DND-41 (cell line): Measurements from ENCODE around the gene CEP131.

Experiments used
- ATAC-seq: fragments of 200-7000 bp; cut with Tn5 transposase; 3 replicates; pipeline ENCODE4 v1.9.1; 2021; ENCODE audit warnings: low read depth; ENCODE audit not compliant: insufficient read depth
- DNase-seq: peaks from one replicate; pipeline ENCODE4 v3.0.0-alpha.2; 2020
- H2AFZ ChIP-seq: 2 replicates; pipeline ENCODE4 v1.6.0; 2012; ENCODE audit warnings: low read depth, low read length
- H3K27ac ChIP-seq: 2 replicates; pipeline ENCODE4 v1.5.1; 2012; ENCODE audit warnings: low read length, inconsistent platforms
- H3K27me3 ChIP-seq: fragments of 200-600 bp; sonication (generic); 2 replicates; pipeline ENCODE4 v1.6.0; 2012; ENCODE audit warnings: low read length, mild to moderate bottlenecking, inconsistent platforms; ENCODE audit not compliant: insufficient read depth, poor library complexity
- H3K36me3 ChIP-seq: 2 replicates; pipeline ENCODE4 v1.5.1; 2012; ENCODE audit warnings: low read length, inconsistent platforms; ENCODE audit not compliant: insufficient read depth
- H3K4me1 ChIP-seq: 2 replicates; pipeline ENCODE4 v1.5.1; 2012; ENCODE audit warnings: mild to moderate bottlenecking, low read length; ENCODE audit not compliant: insufficient read depth
- H3K4me2 ChIP-seq: 2 replicates; pipeline ENCODE4 v1.6.0; 2012; ENCODE audit warnings: mild to moderate bottlenecking, moderate library complexity, low read length, inconsistent platforms; ENCODE audit not compliant: insufficient read depth
- H3K4me3 ChIP-seq, 2 experiments: fragments of 200-600 bp in 1 of 2; shearing (Covaris generic) in 1 of 2; 2 replicates each; pipeline ENCODE4 v1.5.1; 2012 to 2016; ENCODE audit warnings: inconsistent platforms in 2 of 2, low read length in 2 of 2, mild to moderate bottlenecking in 2 of 2, low read depth in 1 of 2, moderate library complexity in 1 of 2
- H3K79me2 ChIP-seq: 2 replicates; pipeline ENCODE4 v1.6.0; 2012; ENCODE audit warnings: low read length, inconsistent platforms; ENCODE audit not compliant: insufficient read depth
- H3K9ac ChIP-seq: 2 replicates; pipeline ENCODE4 v1.6.0; 2012; ENCODE audit warnings: low read depth, mild to moderate bottlenecking, inconsistent platforms, low read length, moderate library complexity
- H3K9me3 ChIP-seq: 2 replicates; pipeline ENCODE4 v1.5.1; 2012; ENCODE audit warnings: low read length, moderate library complexity, mild to moderate bottlenecking, inconsistent platforms; ENCODE audit not compliant: insufficient read depth, severe bottlenecking
- H4K20me1 ChIP-seq: 2 replicates; pipeline ENCODE4 v1.6.0; 2012; ENCODE audit warnings: low read length; ENCODE audit not compliant: insufficient read depth
- CTCF ChIP-seq: IDR thresholded peaks from 2 replicates; pipeline ENCODE4 v1.5.1; 2012; ENCODE audit warnings: borderline replicate concordance, low read length, moderate library complexity, mild to moderate bottlenecking; ENCODE audit not compliant: poor library complexity, severe bottlenecking; ENCODE audit errors: extremely low read depth
- EZH2 ChIP-seq: IDR thresholded peaks from 3 replicates; pipeline ENCODE4 v1.6.1; 2012; ENCODE audit warnings: borderline replicate concordance, low read depth, mild to moderate bottlenecking, moderate library complexity, low read length, inconsistent platforms; ENCODE audit not compliant: severe bottlenecking

CEP131 gene

GRCh38 chr17:81173052-81173761 lies 49.6 kb downstream of the CEP131 start:
- H3K4me1 ChIP-seq = no peaks in the 10 kb centered on the region
- DNase-seq (no peak), ATAC-seq (no peak)
- H2AFZ ChIP-seq = no peak overlapping the region
- H3K9ac ChIP-seq = no peak overlapping the region
- no peak overlapping the region for H3K4me3 ChIP-seq
- H4K20me1 ChIP-seq = no peaks in the 10 kb centered on the region; the same call in 1 of the 2 replicates
- no peak overlapping the region for H3K27ac ChIP-seq
- H3K36me3 ChIP-seq = no peaks in the 10 kb centered on the region
- no peaks in the 10 kb centered on the region for H3K9me3 ChIP-seq
- no peaks in the 10 kb centered on the region for H3K79me2 ChIP-seq
- TF ChIP-seq CTCF = no peak
- TF ChIP-seq EZH2 = no peak
- no peaks in the 10 kb centered on the region for H3K27me3 ChIP-seq
- no peak overlapping the region for H3K4me2 ChIP-seq

GRCh38 chr17:81171941-81172340 lies 50.8 kb downstream of the CEP131 start:
- ATAC-seq = no peak
- H3K9ac ChIP-seq = no peak overlapping the region
- no peaks in the 10 kb centered on the region for H4K20me1 ChIP-seq
- no peaks in the 10 kb centered on the region for H3K27me3 ChIP-seq
- H3K36me3 ChIP-seq = no peaks in the 10 kb centered on the region
- H2AFZ ChIP-seq = no peak overlapping the region
- H3K9me3 ChIP-seq = no peaks in the 10 kb centered on the region
- TF ChIP-seq CTCF (no peak), EZH2 (no peak)
- H3K79me2 ChIP-seq = no peaks in the 10 kb centered on the region
- no peak for DNase-seq
- no peak overlapping the region for H3K27ac ChIP-seq
- no peaks in the 10 kb centered on the region for H3K4me1 ChIP-seq
- H3K4me3 ChIP-seq = no peak overlapping the region
- no peak overlapping the region for H3K4me2 ChIP-seq

- ATAC-seq = 0 out of 3 replicates have a peak, but pooled peaks have one; percentile 14
- DNase-seq = no peak
- no peak overlapping the region for H3K4me3 ChIP-seq
- no peaks in the 10 kb centered on the region for H3K4me1 ChIP-seq
- no peaks in the 10 kb centered on the region for H4K20me1 ChIP-seq
- no peak overlapping the region for H2AFZ ChIP-seq
- TF ChIP-seq CTCF (no peak), EZH2 (no peak)
- H3K4me2 ChIP-seq = no peak overlapping the region
- H3K36me3 ChIP-seq = no peaks in the 10 kb centered on the region
- H3K9me3 ChIP-seq = no peaks in the 10 kb centered on the region
- no peak overlapping the region for H3K9ac ChIP-seq
- no peak overlapping the region for H3K27ac ChIP-seq
- H3K27me3 ChIP-seq = no peaks in the 10 kb centered on the region
- H3K79me2 ChIP-seq = no peaks in the 10 kb centered on the region
Measured at GRCh38 chr17:81170727-81171494, 51.9 kb downstream of the CEP131 start.
